ENCODE results near the gene RNF40. TPM values are rescaled to one million over a fixed set of nuclear protein-coding genes. Genes with fewer than 3 reads are reported as not detected.

The RNF40 gene
- total and polyA plus RNA-seq, 2 of the 8 experiments (the other 6 are each of a cell fraction or from before 2014, with no cell fraction given): 38.5 to 68.7 TPM

DNA sequence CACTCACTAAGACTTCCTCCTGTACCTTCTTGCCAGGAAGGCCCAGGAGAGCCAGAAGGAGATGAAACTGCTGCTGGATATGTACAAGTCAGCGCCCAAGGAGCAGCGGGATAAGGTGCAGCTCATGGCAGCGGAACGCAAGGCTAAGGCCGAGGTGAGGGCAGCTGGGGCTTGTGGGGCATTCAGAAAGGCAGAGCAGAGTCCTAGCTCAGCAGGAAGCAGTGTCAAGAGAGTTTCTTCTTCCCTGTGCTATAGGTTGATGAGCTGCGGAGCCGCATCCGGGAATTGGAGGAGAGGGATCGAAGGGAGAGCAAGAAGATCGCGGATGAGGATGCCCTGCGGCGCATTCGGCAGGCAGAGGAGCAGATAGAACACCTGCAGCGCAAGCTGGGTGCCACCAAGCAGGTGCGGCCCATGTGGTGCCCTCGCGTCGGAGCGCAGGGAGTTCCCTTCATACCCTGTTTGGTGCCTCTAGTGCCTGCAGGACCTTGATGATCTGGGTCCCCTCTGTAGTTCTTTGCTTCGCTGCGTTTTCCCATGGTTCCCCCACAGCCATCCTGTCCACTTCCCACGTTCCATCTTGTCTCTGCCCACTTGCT, 6.6 kb downstream of the RNF40 start (continued):
- TF ChIP-seq, protein P1, sequence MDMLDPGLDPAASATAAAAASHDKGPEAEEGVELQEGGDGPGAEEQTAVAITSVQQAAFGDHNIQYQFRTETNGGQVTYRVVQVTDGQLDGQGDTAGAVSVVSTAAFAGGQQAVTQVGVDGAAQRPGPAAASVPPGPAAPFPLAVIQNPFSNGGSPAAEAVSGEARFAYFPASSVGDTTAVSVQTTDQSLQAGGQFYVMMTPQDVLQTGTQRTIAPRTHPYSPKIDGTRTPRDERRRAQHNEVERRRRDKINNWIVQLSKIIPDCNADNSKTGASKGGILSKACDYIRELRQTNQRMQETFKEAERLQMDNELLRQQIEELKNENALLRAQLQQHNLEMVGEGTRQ (IDR thresholded peaks at IDR 0.05; ENCODE audit: low read length): no peak
- TF ChIP-seq TEAD4 (IDR thresholded peaks at IDR 0.05; ENCODE audit: low read depth, low read length): no peak

Measured in H1 (cell line).